Activated CD4-positive, alpha-beta T cell treated with anti-CD3 and anti-CD28 coated beads for 24 hours (primary cell): ENCODE measurements around the gene MAN2B2.
"Not testable (repeated sequence)": the region's sequence is repeated elsewhere in the genome, so short reads cannot be mapped to it uniquely, and the experiment has no call there.

Source experiments
- DNase-seq, 2 donors: peaks; one replicate each; pipeline ENCODE4 v3.0.0-alpha.2; 2020; ENCODE audit warnings: low read depth in 2 of 2

Gene MAN2B2

GRCh38 chr4:6641971-6642320 is 67.0 kb downstream of the MAN2B2 start:
- no peak for DNase-seq

DNA sequence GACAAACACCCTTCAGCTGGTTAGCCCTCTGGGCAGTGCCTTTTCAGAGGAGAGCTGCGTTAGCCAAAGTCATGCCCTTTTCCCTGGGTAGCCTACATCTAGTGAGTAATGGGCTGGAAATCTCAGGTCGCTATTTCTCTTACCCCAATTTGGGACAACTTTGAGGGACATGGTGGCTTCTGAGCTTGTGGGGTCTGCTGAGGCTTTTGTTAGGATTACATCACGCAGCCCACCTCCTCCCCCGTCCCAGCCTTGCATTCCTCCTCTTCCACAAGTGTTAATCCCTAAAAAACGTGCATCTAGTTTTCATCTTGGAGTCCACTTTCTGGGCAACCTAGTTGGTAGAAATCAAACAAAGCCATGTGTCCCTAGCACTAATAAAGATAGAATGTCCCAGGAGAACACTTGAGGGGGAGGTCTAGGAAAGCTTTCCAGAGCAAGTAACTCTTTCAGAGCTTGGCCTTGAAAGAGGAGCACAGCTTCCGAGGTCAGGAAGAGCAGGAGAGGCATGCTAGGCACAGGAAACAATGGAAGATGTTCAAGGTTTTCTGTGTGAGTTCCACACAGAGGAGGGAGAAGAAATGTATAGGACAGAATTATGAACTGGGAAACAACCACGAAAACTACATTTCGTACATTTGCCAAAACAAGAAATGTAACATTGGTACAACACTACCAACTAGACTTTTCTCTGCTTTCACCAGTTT is 68.3 kb downstream of the MAN2B2 start:
- DNase-seq = no peak

DNA sequence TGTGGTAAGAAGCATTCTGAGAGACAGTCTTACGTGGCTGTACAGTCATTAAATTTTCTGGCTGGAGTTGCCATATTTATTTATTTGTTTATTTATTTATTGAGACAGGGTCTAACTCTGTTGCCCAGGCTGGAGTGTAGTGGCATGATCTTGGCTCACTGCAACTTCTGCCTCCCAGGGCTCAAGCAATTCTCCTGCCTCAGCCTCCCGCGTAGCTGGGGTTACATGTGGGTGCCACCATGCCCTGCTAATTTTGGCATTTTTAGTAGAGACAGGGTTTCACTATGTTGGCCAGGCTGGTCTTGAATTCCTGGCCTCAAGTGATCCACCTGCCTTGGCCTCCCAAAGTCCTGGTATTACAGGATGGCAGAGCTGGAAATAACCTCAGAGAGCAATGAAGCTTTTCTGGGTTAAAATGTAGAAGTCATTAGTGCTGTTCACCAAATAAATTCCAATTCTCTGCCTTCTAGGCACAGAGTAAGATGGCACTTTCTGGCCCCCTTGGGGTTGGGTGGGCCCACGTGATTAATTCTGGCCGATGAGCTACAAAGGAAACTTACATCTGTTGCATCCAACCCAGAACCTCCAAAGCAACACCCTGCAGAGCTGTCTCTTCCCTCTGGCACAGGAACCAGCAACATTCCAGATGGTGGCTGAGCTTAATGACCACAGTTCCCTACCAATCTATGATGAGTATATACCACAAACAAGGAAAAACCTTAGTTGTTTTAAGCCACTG is 70.0 kb downstream of the MAN2B2 start:
- no peak for DNase-seq

DNA sequence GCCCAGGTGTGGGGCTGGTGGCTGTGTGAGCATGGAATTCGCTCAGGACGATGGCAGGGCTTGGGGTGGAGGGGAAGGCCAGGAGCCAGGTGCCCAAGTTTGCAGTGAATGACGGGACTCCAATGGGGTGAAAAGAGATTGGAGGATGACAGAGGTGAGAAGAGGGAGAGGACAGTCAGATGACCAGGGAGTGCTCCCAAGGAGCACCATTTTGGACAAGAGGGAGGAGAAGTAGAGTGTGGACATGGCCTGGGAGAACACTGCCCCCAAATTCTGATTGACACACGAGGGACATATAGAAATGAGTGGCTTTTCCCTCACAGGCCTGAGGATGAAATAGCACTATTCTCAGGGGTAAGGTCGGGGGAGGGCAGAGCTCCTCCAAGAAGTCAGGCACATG is 72.2 kb downstream of the MAN2B2 start:
- DNase-seq = no peak

GRCh38 chr4:6647582-6648230 is 72.7 kb downstream of the MAN2B2 start:
- no peak for DNase-seq

GRCh38 chr4:6649216-6649615 is 74.2 kb downstream of the MAN2B2 start:
- DNase-seq = no peak

- DNase-seq = not testable (repeated sequence)
These were observed 79.2 kb downstream of the MAN2B2 start for GRCh38 chr4:6654211-6654610.

GRCh38 chr4:6655291-6655690 is 80.3 kb downstream of the MAN2B2 start:
- DNase-seq = not testable (repeated sequence)

GRCh38 chr4:6655924-6656323 is 80.9 kb downstream of the MAN2B2 start:
- DNase-seq = no peak

DNA sequence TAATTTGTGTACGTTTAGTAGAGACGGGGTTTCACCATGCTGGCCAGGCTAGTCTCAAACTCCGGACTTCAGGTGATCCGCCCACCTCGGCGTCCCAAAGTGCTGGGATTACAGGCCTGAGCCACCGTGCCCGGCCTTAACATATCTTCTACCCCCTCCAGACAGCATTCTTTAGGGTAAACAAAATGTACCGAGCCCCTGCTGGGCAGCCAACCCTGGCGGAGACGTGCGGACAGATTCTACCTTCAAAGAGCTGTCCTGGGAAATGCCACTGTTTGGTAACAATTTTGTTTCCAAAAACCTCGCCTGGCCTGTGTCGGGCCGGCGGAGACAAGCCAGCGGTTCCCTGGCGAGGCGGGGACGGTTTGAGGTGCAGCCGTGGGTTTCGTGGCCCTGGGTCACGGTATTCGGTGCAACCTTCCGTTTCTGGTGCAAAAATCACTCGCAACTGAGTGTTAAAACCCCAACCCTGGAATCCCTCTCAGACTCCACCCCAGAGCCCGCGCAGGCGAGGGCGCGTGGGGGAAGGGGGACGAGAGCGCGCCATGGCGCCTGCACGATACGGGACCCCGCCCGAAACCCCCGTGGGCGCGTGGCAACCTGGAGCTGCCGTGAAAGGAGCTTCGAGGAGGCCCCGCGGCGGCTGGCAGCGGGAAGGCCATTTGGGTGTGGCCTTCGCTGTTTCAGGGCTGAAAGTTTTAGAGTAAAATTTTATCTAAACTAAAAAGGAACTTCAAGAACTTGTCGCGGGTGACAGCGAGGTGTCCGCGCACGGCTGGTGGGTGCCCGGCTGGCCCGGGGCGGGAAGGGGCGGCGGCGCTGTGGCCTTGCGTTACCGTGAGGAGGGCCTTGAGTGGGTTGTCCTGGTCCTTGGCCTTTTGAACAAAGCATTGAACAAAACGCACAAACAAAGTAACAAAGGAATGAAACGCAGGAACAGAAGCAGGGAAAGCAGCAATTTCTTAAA is 82.5 kb downstream of the MAN2B2 start:
- DNase-seq = no peak

DNA sequence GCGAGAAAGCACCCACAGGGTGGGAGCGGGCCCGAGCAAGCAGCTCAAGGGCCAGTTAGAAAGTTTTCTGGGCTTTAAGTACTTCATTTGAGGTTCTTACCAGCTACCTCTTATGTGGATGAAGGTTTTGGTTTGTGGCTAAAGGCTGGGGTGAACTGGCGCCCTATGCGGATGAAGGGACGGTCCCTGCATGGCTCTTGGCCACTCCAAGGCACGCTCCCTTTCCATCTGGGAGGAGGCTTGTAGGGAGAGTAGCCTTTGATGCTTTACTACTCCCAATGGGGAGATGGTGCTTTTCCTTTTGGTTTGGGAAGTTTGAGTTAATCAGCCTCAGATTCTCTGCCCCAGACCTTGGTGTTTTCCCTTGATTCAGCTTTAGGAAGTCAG is 83.2 kb downstream of the MAN2B2 start:
- no peak for DNase-seq

- DNase-seq = no peak
These were observed 83.6 kb downstream of the MAN2B2 start for GRCh38 chr4:6658597-6659075.

DNA sequence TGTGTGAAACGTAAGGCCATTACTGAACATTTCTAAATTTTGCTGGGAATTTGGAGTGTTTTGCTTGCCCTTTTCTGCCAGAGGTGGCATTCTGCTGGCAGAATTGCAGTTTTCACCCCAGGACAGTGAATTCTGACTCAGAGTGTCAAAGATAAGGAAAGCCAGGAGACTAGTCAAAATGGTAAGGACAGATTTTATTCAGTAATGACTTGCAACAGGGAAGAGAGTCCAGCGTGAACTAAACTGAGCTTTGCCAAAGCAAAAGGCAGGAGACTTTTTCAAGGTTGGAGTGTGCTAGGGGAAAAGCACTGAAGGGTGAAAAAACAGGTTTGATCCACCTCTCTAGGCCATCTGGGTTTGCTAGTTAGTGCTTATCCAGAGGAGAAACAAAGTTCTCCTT is 84.9 kb downstream of the MAN2B2 start:
- no peak for DNase-seq

DNA sequence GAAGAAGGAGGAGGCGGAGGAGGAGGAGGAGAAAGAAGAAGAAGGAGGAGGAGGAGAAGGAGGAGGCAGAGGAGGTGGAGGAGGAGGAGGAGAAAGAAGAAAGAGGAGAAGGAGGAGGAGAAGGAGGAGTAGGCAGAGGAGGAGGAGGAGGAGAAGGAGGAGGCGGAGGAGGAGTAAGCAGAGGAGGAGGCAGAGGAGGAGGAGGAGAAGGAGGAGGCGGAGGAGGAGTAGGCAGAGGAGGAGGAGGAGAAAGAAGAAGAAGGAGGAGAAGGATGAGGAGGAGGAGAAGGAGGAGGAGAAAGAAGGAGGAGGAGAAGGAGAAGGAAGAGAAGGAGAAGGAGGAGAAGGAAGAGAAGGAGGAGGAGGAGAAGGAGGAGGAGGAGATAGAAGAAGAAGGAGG is 85.4 kb downstream of the MAN2B2 start:
- no peak for DNase-seq

DNA sequence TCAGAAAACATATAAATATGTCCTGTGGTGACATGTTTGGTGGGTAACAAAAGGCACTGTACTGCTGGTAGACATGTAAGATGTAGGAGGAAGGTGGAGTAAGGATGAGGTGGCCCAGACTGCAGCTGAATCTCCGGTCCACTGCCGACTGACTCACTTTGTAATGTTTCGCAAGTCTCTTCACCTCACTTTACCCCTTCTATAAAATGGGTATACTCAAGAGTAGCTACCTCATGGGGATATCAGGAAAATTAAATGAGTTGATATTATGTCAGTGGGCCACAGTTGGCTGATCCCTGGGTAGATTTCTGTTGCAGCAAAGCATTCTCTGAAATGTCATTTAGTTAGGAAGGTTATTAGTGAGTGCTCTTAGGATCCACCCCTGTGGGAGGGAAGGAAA is 87.6 kb downstream of the MAN2B2 start:
- DNase-seq = no peak

DNA sequence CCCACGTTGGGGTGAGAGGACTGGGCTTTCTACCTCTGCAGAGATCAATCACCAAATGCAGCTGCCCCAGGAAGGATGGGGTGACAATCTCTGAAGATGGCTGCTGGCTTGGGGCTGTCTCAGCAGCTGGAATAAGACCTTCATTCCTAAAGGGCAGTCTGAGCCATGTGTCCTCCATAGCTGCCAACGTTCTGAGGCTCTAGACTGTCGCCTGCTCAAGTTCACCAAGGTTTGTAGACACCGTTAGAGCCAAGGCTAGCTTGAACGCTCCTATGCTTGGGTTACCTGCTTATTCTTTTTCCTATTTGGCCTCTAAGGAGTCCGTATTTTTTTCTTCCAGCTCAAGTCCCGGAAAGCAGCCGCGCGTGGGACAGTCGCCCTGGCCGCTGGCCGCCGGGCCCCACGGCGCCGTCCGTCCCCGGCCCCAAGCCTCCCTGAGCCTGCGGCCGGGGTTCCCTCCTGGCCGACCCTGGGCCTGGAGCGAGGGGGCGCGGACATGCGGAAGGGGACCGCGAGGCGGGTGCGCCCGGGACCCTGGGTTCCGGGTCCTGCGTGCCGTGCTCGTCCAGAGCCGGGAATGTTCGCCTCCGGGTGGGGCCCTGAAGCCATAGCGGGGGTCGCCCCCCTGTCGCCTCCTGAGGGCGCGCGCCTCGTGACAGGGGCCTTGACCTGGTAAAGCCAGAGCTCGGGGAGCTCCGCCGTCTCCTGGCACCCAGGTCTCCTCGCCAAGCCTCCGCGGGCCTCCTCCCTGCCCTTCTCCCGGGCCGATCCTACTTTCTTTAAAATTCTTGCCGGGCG is 88.8 kb downstream of the MAN2B2 start:
- DNase-seq = no peak

DNA sequence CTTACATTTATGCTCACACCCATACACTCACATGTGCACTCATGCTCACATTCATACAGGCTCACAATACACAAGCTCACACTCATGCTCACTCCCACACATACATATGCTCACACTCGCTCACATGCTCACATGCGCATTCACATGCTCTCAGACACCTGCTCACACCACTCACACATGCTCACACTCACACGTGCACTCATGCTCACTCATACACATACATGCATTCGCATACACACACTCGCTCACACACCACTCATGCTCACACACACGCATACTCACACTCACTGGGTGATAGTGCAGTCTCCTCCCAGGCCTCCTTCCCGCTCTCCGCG is 90.3 kb downstream of the MAN2B2 start:
- DNase-seq = no peak

DNA sequence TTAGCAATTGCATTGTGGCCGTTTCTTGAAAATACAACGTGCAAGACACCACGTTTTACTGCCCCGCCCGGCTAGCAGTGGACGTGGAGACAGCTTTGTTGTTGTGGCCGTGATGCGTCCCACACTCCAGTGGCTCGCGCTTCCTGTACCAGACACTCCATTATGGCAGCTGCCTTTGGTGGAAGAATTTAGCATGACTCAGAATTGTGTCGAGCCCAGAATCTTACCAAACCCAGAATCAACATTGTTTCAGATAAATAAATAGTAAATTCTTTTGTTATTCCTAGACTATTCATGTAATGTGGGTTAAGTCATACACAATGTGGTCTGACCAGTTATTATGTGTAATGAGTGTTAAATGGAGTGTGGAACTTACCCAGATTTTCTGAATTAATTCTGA is 93.4 kb downstream of the MAN2B2 start:
- DNase-seq = no peak

DNA sequence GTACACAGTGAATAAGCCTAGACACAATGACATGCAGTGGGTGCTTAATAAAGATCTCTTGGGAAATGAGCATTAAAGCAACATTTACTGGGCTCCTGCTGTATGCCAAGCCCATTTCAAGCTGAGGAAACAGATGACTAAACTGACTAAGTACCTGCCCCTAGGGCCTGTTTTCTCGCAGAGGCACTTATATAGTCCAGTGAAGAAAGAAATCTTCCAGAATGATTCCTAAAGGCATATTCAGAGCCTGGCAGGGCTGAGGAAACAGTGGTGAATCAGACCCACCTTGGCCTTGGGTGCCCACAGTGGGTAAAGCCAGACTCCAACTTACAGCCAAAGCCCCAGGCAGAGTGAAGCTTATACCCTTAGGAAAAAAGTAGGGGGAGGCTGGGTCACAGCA is 96.7 kb downstream of the MAN2B2 start:
- no peak for DNase-seq

- DNase-seq = no peak
These were observed 97.1 kb downstream of the MAN2B2 start for GRCh38 chr4:6672131-6672530.

DNA sequence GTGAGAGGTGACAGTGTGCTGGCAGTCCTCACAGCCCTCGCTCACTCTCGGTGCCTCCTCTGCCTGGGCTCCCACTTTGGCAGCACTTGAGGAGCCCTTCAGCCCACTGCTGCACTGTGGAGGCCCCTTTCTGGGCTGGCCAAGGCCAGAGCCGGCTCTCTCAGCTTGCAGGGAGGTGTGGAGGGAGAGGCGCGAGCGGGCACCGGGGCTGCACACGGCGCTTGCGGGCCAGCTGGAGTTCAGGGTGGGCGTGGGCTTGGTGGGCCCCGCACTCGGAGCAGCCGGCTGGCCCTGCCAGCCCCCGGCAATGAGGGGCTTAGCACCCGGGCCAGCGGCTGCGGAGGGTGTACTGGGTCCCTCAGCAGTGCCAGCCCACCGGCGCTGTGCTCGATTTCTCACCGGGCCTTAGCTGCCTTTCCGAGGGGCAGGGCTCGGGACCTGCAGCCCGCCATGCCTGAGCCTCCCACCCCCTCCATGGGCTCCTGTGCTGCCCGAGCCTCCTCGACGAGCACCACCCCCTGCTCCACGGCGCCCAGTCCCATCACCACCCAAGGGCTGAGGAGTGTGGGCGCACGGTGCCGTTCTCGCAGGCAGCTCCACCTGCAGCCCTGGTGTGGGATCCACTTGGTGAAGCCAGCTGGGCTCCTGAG is 97.7 kb downstream of the MAN2B2 start:
- DNase-seq = not testable (repeated sequence)
